Measurements from ENCODE around the gene TBATA.
"Not testable (repeated sequence)": the region's sequence is repeated elsewhere in the genome, so short reads cannot be mapped to it uniquely, and the experiment has no call there.

TBATA gene

GRCh38 chr10:70779088-70779487, 6.1 kb downstream of the TBATA start:
- no peak for DNase-seq (ENCODE audit: low read depth)

- no peak for DNase-seq (ENCODE audit: low read depth)
Observed at GRCh38 chr10:70778267-70778924, 6.8 kb downstream of the TBATA start.

GRCh38 chr10:70777063-70777875, 7.9 kb downstream of the TBATA start:
- DNase-seq (ENCODE audit: low read depth), result no peak

GRCh38 chr10:70776455-70777005, 8.6 kb downstream of the TBATA start:
- no peak for DNase-seq (ENCODE audit: low read depth)

- DNase-seq (ENCODE audit: low read depth), result no peak
Observed at GRCh38 chr10:70775679-70776454, 9.3 kb downstream of the TBATA start.

GRCh38 chr10:70774810-70775678, 10.1 kb downstream of the TBATA start:
- no peak for DNase-seq (ENCODE audit: low read depth)

- no peak for DNase-seq (ENCODE audit: low read depth)
Observed at GRCh38 chr10:70773965-70774809, 11.0 kb downstream of the TBATA start.

- no peak for DNase-seq (ENCODE audit: low read depth)
Observed at GRCh38 chr10:70773461-70773860, 11.7 kb downstream of the TBATA start.

- no peak for DNase-seq (ENCODE audit: low read depth)
Observed at GRCh38 chr10:70772627-70773026, 12.6 kb downstream of the TBATA start.

- no peak for DNase-seq (ENCODE audit: low read depth)
Observed at GRCh38 chr10:70771311-70772194, 13.6 kb downstream of the TBATA start.

- not testable (repeated sequence) for DNase-seq (ENCODE audit: low read depth)
Observed at GRCh38 chr10:70770516-70770915, 14.7 kb downstream of the TBATA start.

- no peak for DNase-seq (ENCODE audit: low read depth)
Observed at GRCh38 chr10:70770001-70770400, 15.2 kb downstream of the TBATA start.

GRCh38 chr10:70769121-70769520, 16.1 kb downstream of the TBATA start:
- no peak for DNase-seq (ENCODE audit: low read depth)

- DNase-seq (ENCODE audit: low read depth), result not testable (repeated sequence)
Observed at GRCh38 chr10:70768026-70768685, 17.0 kb downstream of the TBATA start.

- no peak for DNase-seq (ENCODE audit: low read depth)
Observed at GRCh38 chr10:70765794-70766594, 19.2 kb downstream of the TBATA start.

GRCh38 chr10:70763567-70763966, 21.6 kb downstream of the TBATA start:
- DNase-seq (ENCODE audit: low read depth), result no peak

GRCh38 chr10:70762441-70763175, 22.6 kb downstream of the TBATA start:
- DNase-seq (ENCODE audit: low read depth), result no peak
